Measurements from ENCODE around the gene PPP1R12C.

DNA sequence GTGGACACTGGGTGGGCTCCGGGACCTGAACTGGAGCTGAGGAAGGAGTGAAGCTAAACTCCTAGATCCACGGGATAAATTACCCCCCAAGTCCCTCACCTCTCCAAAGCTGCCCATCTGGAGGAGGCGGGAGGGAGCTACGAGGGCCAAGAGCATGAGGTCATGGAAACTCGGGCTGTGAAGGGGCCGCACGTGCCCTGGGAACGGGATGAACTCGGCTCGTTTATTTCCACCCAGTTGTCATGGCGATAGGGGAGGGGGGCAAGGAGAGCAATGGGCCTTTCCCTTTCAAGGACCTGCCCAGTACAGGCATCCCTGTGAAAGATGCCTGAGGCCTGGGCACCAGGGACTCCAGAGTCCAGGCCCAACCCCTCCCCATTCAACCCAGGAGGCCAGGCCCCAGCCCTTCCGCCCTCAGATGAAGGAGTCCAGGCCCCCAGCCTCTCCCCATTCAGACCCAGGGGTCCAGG, 3.8 kb downstream of the PPP1R12C start:
- TF ChIP-seq FOXK1 (CRISPR knock-in tag; IDR thresholded peaks at IDR 0.05) (no peak), CBFB (CRISPR knock-in tag; IDR thresholded peaks at IDR 0.05; ENCODE audit: low read depth) (no peak), MAX (CRISPR knock-in tag; IDR thresholded peaks at IDR 0.05) (no peak), PREB (CRISPR knock-in tag; IDR thresholded peaks at IDR 0.05; ENCODE audit: borderline replicate concordance) (no peak), CTCF (IDR thresholded peaks at IDR 0.05) (no peak)

Data from WTC11 (cell line).